Ishikawa (cell line): ENCODE measurements around the gene OR2V2.

Source experiments
- CEBPB ChIP-seq: IDR thresholded peaks from 2 replicates; pipeline ENCODE4 v1.6.1; 2012
- CREB1 ChIP-seq: IDR thresholded peaks from 2 replicates; pipeline ENCODE4 v1.6.1; 2012; ENCODE audit warnings: low read depth
- EP300 ChIP-seq: IDR thresholded peaks from 2 replicates; pipeline ENCODE4 v1.6.1; 2012; ENCODE audit warnings: borderline replicate concordance
- FOXM1 ChIP-seq: IDR thresholded peaks from 2 replicates; pipeline ENCODE4 v1.6.1; 2012; ENCODE audit warnings: low read depth, borderline replicate concordance
- RAD21 ChIP-seq: IDR thresholded peaks from 2 replicates; pipeline ENCODE4 v1.6.1; 2012; ENCODE audit warnings: low read depth
- TAF1 ChIP-seq: IDR thresholded peaks from 2 replicates; pipeline ENCODE4 v1.6.1; 2012; ENCODE audit warnings: low read depth, mild to moderate bottlenecking
- TCF12 ChIP-seq: IDR thresholded peaks from 2 replicates; pipeline ENCODE4 v1.6.1; 2012; ENCODE audit warnings: low read depth
- ZBTB7A ChIP-seq: IDR thresholded peaks from 2 replicates; pipeline ENCODE4 v1.6.1; 2012; ENCODE audit warnings: low read depth
- TF ChIP-seq, protein P1 (sequence below): IDR thresholded peaks from 2 replicates; pipeline ENCODE4 v1.6.1; 2012
- TF ChIP-seq, protein P2 (sequence below): IDR thresholded peaks from 2 replicates; pipeline ENCODE4 v1.6.1; 2012; ENCODE audit warnings: low read depth, mild to moderate bottlenecking
- TF ChIP-seq, protein P3 (sequence below): IDR thresholded peaks from 2 replicates; pipeline ENCODE4 v1.6.1; 2012

DNA sequence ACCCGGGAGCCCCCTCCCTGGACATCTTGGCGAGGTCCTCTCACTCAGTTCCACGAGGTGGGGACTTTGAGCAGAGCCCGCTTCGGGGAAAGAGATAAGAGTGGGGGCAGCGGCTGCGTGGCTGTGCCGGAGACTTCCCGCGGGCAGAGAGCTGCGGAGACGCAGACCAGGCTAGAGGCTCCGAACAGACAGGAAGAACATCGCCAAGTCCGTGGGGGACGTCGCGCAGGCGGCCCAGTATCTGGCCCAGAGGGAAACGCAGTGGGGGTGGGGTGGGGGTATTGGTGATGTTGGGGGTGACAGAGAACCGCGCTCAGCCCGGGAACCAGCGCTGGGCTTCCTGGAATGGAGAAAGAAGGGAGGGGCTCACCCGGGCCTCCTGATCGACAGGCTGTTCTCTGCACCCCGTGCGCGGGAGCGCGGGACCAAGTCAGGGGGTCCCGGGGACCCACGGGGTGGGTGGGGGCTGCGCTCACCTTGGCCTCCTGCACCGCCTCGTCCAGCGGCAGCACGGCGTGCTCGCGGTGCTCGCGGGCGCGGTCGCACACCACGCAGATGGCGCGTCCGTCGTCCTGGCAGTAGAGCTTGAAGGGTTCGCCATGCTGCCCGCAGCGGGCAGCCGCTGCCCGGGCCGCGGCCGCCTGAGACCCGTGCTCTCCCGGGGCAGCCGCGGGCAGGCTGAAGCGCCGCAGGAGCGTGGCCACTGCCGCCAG is 56.9 kb downstream of the OR2V2 start:
- TF ChIP-seq, protein P1, sequence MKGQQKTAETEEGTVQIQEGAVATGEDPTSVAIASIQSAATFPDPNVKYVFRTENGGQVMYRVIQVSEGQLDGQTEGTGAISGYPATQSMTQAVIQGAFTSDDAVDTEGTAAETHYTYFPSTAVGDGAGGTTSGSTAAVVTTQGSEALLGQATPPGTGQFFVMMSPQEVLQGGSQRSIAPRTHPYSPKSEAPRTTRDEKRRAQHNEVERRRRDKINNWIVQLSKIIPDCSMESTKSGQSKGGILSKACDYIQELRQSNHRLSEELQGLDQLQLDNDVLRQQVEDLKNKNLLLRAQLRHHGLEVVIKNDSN: no peak
- TF ChIP-seq CEBPB (no peak), EP300 (no peak), TCF12 (no peak), RAD21 (no peak), TAF1 (no peak), CREB1 (no peak), FOXM1 (no peak), ZBTB7A (no peak; the same call in 1 of the 2 replicates)
- TF ChIP-seq, protein P2, sequence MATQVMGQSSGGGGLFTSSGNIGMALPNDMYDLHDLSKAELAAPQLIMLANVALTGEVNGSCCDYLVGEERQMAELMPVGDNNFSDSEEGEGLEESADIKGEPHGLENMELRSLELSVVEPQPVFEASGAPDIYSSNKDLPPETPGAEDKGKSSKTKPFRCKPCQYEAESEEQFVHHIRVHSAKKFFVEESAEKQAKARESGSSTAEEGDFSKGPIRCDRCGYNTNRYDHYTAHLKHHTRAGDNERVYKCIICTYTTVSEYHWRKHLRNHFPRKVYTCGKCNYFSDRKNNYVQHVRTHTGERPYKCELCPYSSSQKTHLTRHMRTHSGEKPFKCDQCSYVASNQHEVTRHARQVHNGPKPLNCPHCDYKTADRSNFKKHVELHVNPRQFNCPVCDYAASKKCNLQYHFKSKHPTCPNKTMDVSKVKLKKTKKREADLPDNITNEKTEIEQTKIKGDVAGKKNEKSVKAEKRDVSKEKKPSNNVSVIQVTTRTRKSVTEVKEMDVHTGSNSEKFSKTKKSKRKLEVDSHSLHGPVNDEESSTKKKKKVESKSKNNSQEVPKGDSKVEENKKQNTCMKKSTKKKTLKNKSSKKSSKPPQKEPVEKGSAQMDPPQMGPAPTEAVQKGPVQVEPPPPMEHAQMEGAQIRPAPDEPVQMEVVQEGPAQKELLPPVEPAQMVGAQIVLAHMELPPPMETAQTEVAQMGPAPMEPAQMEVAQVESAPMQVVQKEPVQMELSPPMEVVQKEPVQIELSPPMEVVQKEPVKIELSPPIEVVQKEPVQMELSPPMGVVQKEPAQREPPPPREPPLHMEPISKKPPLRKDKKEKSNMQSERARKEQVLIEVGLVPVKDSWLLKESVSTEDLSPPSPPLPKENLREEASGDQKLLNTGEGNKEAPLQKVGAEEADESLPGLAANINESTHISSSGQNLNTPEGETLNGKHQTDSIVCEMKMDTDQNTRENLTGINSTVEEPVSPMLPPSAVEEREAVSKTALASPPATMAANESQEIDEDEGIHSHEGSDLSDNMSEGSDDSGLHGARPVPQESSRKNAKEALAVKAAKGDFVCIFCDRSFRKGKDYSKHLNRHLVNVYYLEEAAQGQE: no peak
- TF ChIP-seq, protein P3, sequence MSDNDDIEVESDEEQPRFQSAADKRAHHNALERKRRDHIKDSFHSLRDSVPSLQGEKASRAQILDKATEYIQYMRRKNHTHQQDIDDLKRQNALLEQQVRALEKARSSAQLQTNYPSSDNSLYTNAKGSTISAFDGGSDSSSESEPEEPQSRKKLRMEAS: peak; percentile 90
